ENCODE results near the gene PRR11. TPM values are rescaled to one million over a fixed set of nuclear protein-coding genes. Genes with fewer than 3 reads are reported as not detected.

PRR11 gene
- total RNA-seq, 2 donors from 2014 or later: 2.5 to 3.2 TPM

GRCh38 chr17:59151006-59151405, 4.5 kb upstream of the PRR11 start:
- WGBS: 38% methylated on average over 5 of the region's 5 CpGs
- intact Hi-C loops (cut with DNase I): loop anchor here (10.0 kb wide), 1 partner anchor 636 kb away; the partner anchor contains the start of gene MTMR4
- TF ChIP-seq CTCF (IDR thresholded peaks at IDR 0.05) (no peak), POLR2AphosphoS5 (IDR thresholded peaks at IDR 0.05) (no peak), POLR2A (IDR thresholded peaks at IDR 0.05) (no peak)
- Histone ChIP-seq H3K9me3 (no peaks in the 10 kb centered on the region), H3K27ac (no peak overlapping the region), H3K4me1 (replicated peaks) (no peaks in the 10 kb centered on the region), H3K4me3 (no peak overlapping the region), H3K36me3 (no peaks in the 10 kb centered on the region), H3K27me3 (replicated peaks; ENCODE audit: insufficient read depth) (no peaks in the 10 kb centered on the region)
- no peak for DNase-seq (ENCODE audit: low spot score)

GRCh38 chr17:59151591-59151990, 4.0 kb upstream of the PRR11 start:
- no peaks in the 10 kb centered on the region for H3K27me3 ChIP-seq (replicated peaks; ENCODE audit: insufficient read depth)
- no peak overlapping the region for H3K27ac ChIP-seq
- H3K36me3 ChIP-seq: no peaks in the 10 kb centered on the region
- intact Hi-C loops (cut with DNase I): loop anchor here (10.0 kb wide), 1 partner anchor 637 kb away; the partner anchor contains the start of gene MTMR4
- 51% methylated on average over 1 of the region's 1 CpG for WGBS
- H3K4me1 ChIP-seq (replicated peaks): no peaks in the 10 kb centered on the region
- no peak for DNase-seq (ENCODE audit: low spot score)
- no peaks in the 10 kb centered on the region for H3K9me3 ChIP-seq
- TF ChIP-seq POLR2A (IDR thresholded peaks at IDR 0.05): no peak
- TF ChIP-seq CTCF (IDR thresholded peaks at IDR 0.05): no peak
- no peak for TF ChIP-seq POLR2AphosphoS5 (IDR thresholded peaks at IDR 0.05)
- no peak overlapping the region for H3K4me3 ChIP-seq

GRCh38 chr17:59152925-59153324, 2.6 kb upstream of the PRR11 start:
- H3K9me3 ChIP-seq: no peaks in the 10 kb centered on the region
- intact Hi-C loops (cut with DNase I): loop anchor here (10.0 kb wide), 1 partner anchor 638 kb away; the partner anchor contains the start of gene MTMR4
- no peak overlapping the region for H3K4me3 ChIP-seq
- H3K27me3 ChIP-seq (replicated peaks; ENCODE audit: insufficient read depth): no peaks in the 10 kb centered on the region
- H3K4me1 ChIP-seq (replicated peaks): no peaks in the 10 kb centered on the region
- H3K27ac ChIP-seq: no peak overlapping the region
- WGBS: 40% methylated on average over 1 of the region's 1 CpG
- TF ChIP-seq POLR2AphosphoS5 (IDR thresholded peaks at IDR 0.05) (no peak), POLR2A (IDR thresholded peaks at IDR 0.05) (no peak), CTCF (IDR thresholded peaks at IDR 0.05) (no peak)
- no peak for DNase-seq (ENCODE audit: low spot score)
- H3K36me3 ChIP-seq: no peaks in the 10 kb centered on the region

- TF ChIP-seq CTCF (IDR thresholded peaks at IDR 0.05) (no peak), POLR2AphosphoS5 (IDR thresholded peaks at IDR 0.05) (no peak), POLR2A (IDR thresholded peaks at IDR 0.05) (no peak)
- no peaks in the 10 kb centered on the region for H3K36me3 ChIP-seq
- peak; percentile 39 for DNase-seq (ENCODE audit: low spot score)
- H3K27me3 ChIP-seq (replicated peaks; ENCODE audit: insufficient read depth): no peaks in the 10 kb centered on the region
- no peaks in the 10 kb centered on the region for H3K4me1 ChIP-seq (replicated peaks)
- under 1% methylated on average over 25 of the region's 25 CpGs for WGBS
- intact Hi-C loops (cut with DNase I): loop anchor here (10.0 kb wide), 1 partner anchor 640 kb away; the partner anchor contains the start of gene MTMR4
- H3K9me3 ChIP-seq: no peaks in the 10 kb centered on the region
- peak overlapping the region; percentile 82 to 86 for H3K27ac ChIP-seq
- H3K4me3 ChIP-seq: peak overlapping the region; percentile 54 to 71
Measured at GRCh38 chr17:59154292-59154720, 1.2 kb upstream of the PRR11 start.

Data from prostate gland (tissue), 2 donors.